K562 (cell line): ENCODE data around the gene ETV2. TPM values are rescaled to one million over a fixed set of nuclear protein-coding genes. Genes with fewer than 3 reads are reported as not detected.

Source experiments
- CBFA2T2 ChIP-seq: fragments of 450-650 bp; conservative IDR thresholded peaks from 2 replicates; pipeline ENCODE4 v1.6.1; 2017; ENCODE audit warnings: mild to moderate bottlenecking
- FUS ChIP-seq: fragments of 200-400 bp; formaldehyde crosslinking; optimal IDR thresholded peaks from 2 replicates; pipeline ENCODE3; 2017; ENCODE audit warnings: low read depth, low read length
- PURB ChIP-seq: sonication (generic); formaldehyde crosslinking; IDR thresholded peaks from 2 replicates; pipeline ENCODE4 v1.9.0; 2021; ENCODE audit warnings: low read depth, mild to moderate bottlenecking, missing genetic modification reagents
- YBX1 ChIP-seq: fragments of 450-650 bp; IDR thresholded peaks from 2 replicates; pipeline ENCODE4 v1.7.1; 2016; ENCODE audit warnings: mild to moderate bottlenecking
- ZNF57 ChIP-seq: fragments of 450-650 bp; formaldehyde crosslinking; IDR thresholded peaks from 2 replicates; pipeline ENCODE4 v1.4.0; 2020; ENCODE audit warnings: mild to moderate bottlenecking, moderate library complexity
- polyA plus RNA-seq, 8 experiments: library from polyadenylated mRNA; depleted of rRNA in 4 of 8; stranded (reverse) in 5 of 8; unstranded in 3 of 8; fragments of >200 nt; fragmentation: Nextera tagmentation in 2 of 8; fragmentation: Illumina TruSeq in 1 of 8; extraction: Ambion mirVana in 2 of 8; extraction: Trizol in 1 of 8; gene quantifications; 2 replicates each; pipeline versions ENCODE4 v1.2.1 to v1.2.3, GENCODE V29; 2011 to 2014; ENCODE audit warnings: inconsistent platforms in 1 of 8, missing spikeins in 1 of 8
- total RNA-seq, 7 experiments: library from RNA; depleted of rRNA in 6 of 7; stranded (reverse); fragments of >200 nt in 6 of 7; fragmentation: Illumina TruSeq in 2 of 7; extraction: Trizol in 2 of 7; gene quantifications; 2 replicates each; pipeline versions ENCODE4 v1.2.1 to v1.2.3, GENCODE V29; 2011 to 2021; ENCODE audit warnings: low replicate concordance in 1 of 7
- TF ChIP-seq, protein P1 (sequence below): fragments of 200-600 bp; sonication (generic); IDR thresholded peaks from one replicate; pipeline ENCODE4 v1.6.1; 2012; ENCODE audit warnings: mild to moderate bottlenecking, low read depth, low read length, inconsistent platforms
- TF ChIP-seq, protein P2 (sequence below): sonication (generic); formaldehyde crosslinking; IDR thresholded peaks from 2 replicates; pipeline ENCODE4 v1.8.0; 2022; ENCODE audit warnings: missing genetic modification reagents, mild to moderate bottlenecking, borderline replicate concordance
- TF ChIP-seq, protein P3 (sequence below): fragments of 450-650 bp; IDR thresholded peaks from 2 replicates; pipeline ENCODE4 v1.6.1; 2014; ENCODE audit warnings: low read depth, mild to moderate bottlenecking, moderate library complexity, borderline replicate concordance
- TF ChIP-seq, protein P4 (sequence below): fragments of 250-450 bp; sonication (Bioruptor Pico); IDR thresholded peaks from 2 replicates; pipeline ENCODE4 v1.5.1; 2021; ENCODE audit warnings: mild to moderate bottlenecking

ETV2 gene
- total and polyA plus RNA-seq, 9 of the 15 experiments (the other 6 are each of a cell fraction or from before 2014, with no cell fraction given): 0.11 to 3.7 (median 0.55) TPM

DNA sequence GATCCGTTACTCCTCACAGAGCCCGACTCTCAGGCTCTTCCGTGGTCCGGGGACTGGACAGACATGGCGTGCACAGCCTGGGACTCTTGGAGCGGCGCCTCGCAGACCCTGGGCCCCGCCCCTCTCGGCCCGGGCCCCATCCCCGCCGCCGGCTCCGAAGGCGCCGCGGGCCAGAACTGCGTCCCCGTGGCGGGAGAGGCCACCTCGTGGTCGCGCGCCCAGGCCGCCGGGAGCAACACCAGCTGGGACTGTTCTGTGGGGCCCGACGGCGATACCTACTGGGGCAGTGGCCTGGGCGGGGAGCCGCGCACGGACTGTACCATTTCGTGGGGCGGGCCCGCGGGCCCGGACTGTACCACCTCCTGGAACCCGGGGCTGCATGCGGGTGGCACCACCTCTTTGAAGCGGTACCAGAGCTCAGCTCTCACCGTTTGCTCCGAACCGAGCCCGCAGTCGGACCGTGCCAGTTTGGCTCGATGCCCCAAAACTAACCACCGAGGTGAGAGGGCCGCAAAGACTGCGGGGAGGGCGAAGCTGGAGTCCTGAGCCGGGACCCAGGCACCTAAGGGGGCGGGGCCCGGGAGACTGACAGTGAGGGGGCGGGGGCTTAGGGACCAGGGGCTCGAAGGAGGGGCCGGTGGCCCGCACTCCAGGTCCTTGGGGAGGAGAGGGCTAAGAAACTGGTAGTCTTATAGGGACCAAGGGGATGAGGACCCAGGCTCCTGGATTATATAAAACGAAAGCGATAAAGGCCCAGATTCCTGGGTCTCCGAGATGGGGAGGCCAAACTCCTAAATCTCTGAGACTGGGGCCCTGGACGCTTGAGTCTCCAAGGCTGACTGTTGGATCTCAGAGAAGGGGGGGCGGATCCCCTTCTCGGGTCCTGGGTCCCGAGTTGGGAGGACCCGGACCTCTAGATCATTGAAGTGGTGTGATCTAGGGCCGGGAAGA, 2.0 kb downstream of the ETV2 start (continued):
- TF ChIP-seq, protein P1, sequence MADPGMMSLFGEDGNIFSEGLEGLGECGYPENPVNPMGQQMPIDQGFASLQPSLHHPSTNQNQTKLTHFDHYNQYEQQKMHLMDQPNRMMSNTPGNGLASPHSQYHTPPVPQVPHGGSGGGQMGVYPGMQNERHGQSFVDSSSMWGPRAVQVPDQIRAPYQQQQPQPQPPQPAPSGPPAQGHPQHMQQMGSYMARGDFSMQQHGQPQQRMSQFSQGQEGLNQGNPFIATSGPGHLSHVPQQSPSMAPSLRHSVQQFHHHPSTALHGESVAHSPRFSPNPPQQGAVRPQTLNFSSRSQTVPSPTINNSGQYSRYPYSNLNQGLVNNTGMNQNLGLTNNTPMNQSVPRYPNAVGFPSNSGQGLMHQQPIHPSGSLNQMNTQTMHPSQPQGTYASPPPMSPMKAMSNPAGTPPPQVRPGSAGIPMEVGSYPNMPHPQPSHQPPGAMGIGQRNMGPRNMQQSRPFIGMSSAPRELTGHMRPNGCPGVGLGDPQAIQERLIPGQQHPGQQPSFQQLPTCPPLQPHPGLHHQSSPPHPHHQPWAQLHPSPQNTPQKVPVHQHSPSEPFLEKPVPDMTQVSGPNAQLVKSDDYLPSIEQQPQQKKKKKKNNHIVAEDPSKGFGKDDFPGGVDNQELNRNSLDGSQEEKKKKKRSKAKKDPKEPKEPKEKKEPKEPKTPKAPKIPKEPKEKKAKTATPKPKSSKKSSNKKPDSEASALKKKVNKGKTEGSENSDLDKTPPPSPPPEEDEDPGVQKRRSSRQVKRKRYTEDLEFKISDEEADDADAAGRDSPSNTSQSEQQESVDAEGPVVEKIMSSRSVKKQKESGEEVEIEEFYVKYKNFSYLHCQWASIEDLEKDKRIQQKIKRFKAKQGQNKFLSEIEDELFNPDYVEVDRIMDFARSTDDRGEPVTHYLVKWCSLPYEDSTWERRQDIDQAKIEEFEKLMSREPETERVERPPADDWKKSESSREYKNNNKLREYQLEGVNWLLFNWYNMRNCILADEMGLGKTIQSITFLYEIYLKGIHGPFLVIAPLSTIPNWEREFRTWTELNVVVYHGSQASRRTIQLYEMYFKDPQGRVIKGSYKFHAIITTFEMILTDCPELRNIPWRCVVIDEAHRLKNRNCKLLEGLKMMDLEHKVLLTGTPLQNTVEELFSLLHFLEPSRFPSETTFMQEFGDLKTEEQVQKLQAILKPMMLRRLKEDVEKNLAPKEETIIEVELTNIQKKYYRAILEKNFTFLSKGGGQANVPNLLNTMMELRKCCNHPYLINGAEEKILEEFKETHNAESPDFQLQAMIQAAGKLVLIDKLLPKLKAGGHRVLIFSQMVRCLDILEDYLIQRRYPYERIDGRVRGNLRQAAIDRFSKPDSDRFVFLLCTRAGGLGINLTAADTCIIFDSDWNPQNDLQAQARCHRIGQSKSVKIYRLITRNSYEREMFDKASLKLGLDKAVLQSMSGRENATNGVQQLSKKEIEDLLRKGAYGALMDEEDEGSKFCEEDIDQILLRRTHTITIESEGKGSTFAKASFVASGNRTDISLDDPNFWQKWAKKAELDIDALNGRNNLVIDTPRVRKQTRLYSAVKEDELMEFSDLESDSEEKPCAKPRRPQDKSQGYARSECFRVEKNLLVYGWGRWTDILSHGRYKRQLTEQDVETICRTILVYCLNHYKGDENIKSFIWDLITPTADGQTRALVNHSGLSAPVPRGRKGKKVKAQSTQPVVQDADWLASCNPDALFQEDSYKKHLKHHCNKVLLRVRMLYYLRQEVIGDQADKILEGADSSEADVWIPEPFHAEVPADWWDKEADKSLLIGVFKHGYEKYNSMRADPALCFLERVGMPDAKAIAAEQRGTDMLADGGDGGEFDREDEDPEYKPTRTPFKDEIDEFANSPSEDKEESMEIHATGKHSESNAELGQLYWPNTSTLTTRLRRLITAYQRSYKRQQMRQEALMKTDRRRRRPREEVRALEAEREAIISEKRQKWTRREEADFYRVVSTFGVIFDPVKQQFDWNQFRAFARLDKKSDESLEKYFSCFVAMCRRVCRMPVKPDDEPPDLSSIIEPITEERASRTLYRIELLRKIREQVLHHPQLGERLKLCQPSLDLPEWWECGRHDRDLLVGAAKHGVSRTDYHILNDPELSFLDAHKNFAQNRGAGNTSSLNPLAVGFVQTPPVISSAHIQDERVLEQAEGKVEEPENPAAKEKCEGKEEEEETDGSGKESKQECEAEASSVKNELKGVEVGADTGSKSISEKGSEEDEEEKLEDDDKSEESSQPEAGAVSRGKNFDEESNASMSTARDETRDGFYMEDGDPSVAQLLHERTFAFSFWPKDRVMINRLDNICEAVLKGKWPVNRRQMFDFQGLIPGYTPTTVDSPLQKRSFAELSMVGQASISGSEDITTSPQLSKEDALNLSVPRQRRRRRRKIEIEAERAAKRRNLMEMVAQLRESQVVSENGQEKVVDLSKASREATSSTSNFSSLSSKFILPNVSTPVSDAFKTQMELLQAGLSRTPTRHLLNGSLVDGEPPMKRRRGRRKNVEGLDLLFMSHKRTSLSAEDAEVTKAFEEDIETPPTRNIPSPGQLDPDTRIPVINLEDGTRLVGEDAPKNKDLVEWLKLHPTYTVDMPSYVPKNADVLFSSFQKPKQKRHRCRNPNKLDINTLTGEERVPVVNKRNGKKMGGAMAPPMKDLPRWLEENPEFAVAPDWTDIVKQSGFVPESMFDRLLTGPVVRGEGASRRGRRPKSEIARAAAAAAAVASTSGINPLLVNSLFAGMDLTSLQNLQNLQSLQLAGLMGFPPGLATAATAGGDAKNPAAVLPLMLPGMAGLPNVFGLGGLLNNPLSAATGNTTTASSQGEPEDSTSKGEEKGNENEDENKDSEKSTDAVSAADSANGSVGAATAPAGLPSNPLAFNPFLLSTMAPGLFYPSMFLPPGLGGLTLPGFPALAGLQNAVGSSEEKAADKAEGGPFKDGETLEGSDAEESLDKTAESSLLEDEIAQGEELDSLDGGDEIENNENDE: no peak
- TF ChIP-seq ZNF57 (CRISPR knock-in tag) (no peak), PURB (no peak), YBX1 (no peak), FUS (no peak), CBFA2T2 (no peak)
- TF ChIP-seq, protein P2, sequence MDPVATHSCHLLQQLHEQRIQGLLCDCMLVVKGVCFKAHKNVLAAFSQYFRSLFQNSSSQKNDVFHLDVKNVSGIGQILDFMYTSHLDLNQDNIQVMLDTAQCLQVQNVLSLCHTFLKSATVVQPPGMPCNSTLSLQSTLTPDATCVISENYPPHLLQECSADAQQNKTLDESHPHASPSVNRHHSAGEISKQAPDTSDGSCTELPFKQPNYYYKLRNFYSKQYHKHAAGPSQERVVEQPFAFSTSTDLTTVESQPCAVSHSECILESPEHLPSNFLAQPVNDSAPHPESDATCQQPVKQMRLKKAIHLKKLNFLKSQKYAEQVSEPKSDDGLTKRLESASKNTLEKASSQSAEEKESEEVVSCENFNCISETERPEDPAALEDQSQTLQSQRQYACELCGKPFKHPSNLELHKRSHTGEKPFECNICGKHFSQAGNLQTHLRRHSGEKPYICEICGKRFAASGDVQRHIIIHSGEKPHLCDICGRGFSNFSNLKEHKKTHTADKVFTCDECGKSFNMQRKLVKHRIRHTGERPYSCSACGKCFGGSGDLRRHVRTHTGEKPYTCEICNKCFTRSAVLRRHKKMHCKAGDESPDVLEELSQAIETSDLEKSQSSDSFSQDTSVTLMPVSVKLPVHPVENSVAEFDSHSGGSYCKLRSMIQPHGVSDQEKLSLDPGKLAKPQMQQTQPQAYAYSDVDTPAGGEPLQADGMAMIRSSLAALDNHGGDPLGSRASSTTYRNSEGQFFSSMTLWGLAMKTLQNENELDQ: peak; percentile 78; the same call in 1 of the 2 replicates
- TF ChIP-seq, protein P3, sequence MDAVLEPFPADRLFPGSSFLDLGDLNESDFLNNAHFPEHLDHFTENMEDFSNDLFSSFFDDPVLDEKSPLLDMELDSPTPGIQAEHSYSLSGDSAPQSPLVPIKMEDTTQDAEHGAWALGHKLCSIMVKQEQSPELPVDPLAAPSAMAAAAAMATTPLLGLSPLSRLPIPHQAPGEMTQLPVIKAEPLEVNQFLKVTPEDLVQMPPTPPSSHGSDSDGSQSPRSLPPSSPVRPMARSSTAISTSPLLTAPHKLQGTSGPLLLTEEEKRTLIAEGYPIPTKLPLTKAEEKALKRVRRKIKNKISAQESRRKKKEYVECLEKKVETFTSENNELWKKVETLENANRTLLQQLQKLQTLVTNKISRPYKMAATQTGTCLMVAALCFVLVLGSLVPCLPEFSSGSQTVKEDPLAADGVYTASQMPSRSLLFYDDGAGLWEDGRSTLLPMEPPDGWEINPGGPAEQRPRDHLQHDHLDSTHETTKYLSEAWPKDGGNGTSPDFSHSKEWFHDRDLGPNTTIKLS: peak; percentile 42; the same call in 1 of the 2 replicates
- TF ChIP-seq, protein P4, sequence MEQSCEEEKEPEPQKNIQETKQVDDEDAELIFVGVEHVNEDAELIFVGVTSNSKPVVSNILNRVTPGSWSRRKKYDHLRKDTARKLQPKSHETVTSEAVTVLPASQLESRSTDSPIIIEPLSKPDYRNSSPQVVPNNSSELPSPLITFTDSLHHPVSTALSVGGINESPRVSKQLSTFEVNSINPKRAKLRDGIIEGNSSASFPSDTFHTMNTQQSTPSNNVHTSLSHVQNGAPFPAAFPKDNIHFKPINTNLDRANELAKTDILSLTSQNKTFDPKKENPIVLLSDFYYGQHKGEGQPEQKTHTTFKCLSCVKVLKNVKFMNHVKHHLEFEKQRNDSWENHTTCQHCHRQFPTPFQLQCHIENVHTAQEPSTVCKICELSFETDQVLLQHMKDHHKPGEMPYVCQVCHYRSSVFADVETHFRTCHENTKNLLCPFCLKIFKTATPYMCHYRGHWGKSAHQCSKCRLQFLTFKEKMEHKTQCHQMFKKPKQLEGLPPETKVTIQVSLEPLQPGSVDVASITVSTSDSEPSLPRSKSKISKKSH: no peak
